Nephron (organoid): ENCODE measurements around the gene GPR18.
A peak's percentile ranks its signal among the peaks of the same experiment; 100 is the strongest.

Source experiments
- H3K27ac Mint-ChIP-seq, 3 experiments: 2 replicates each; pipeline ENCODE4 v1.8.0; 2020; ENCODE audit warnings: mixed read lengths in 3 of 3, mild to moderate bottlenecking in 2 of 3, moderate library complexity in 1 of 3
- H3K27me3 Mint-ChIP-seq: 2 replicates; pipeline ENCODE4 v1.8.0; 2021; ENCODE audit warnings: low read depth, mild to moderate bottlenecking, moderate library complexity, mixed read lengths
- H3K36me3 Mint-ChIP-seq: 2 replicates; pipeline ENCODE4 v1.8.0; 2020; ENCODE audit warnings: low read depth, mixed read lengths
- H3K4me1 Mint-ChIP-seq: 2 replicates; pipeline ENCODE4 v1.8.0; 2020; ENCODE audit warnings: mixed read lengths
- H3K4me3 Mint-ChIP-seq, 3 experiments: 2 replicates each; pipeline ENCODE4 v1.8.0; 2020; ENCODE audit warnings: mild to moderate bottlenecking in 3 of 3, mixed read lengths in 3 of 3, moderate library complexity in 2 of 3
- H3K9me3 Mint-ChIP-seq: 2 replicates; pipeline ENCODE4 v1.8.0; 2020; ENCODE audit warnings: mixed read lengths
- CTCF ChIP-seq, 3 experiments: fragments of 200-600 bp; sonication (generic); IDR thresholded peaks; one replicate each; pipeline ENCODE4 v1.5.0; 2021; ENCODE audit warnings: antibody characterized with exemption in 3 of 3; ENCODE audit not compliant: unreplicated experiment in 3 of 3

GPR18 gene

GRCh38 chr13:99258210-99258860 lies at the start of gene GPR18:
GPR18 (minus strand) TSS chr13:99258379; CDS start chr13:99255872, 2,507 bp downstream.
- no peak for TF ChIP-seq CTCF (IDR thresholded peaks at IDR 0.05; ENCODE audit: unreplicated experiment in 3 of 3)
- Mint-ChIP-seq H3K9me3 (no peaks in the 10 kb centered on the region), H3K36me3 (peaks cover 16% of the 10 kb centered on the region), H3K27me3 (no peaks in the 10 kb centered on the region), H3K4me3 (no peak within 1 kb of the TSS), H3K4me1 (peaks cover 16% of the 10 kb centered on the region), H3K27ac (no peak within 1 kb of the TSS)

- H3K9me3 Mint-ChIP-seq, result no peaks in the 10 kb centered on the region
Measured at GRCh38 chr13:99307648-99308339, 49.6 kb upstream of the GPR18 start.

GRCh38 chr13:99307247-99307646 lies 49.1 kb upstream of the GPR18 start, which contains the start of gene GPR183:
GPR183 (minus strand) TSS chr13:99307399; CDS start chr13:99296145, 11,254 bp downstream.
- TF ChIP-seq CTCF (IDR thresholded peaks at IDR 0.05; ENCODE audit: unreplicated experiment in 3 of 3), result no peak

More at GRCh38 chr13:99307648-99308339, 49.6 kb upstream of the GPR18 start:
- peaks cover 47% of the 10 kb centered on the region for H3K4me1 Mint-ChIP-seq
- peak overlapping the region in 1 of 3 experiments; percentile 45 for H3K27ac Mint-ChIP-seq
- no peak overlapping the region for H3K4me3 Mint-ChIP-seq
- H3K27me3 Mint-ChIP-seq, result peaks cover 3% of the 10 kb centered on the region
- peaks cover 17% of the 10 kb centered on the region for H3K36me3 Mint-ChIP-seq
- no peak for TF ChIP-seq CTCF (IDR thresholded peaks at IDR 0.05; ENCODE audit: unreplicated experiment in 3 of 3)

GRCh38 chr13:99305566-99305965 lies 47.4 kb upstream of the GPR18 start:
- Mint-ChIP-seq H3K36me3 (peaks cover 13% of the 10 kb centered on the region), H3K27me3 (peaks cover 3% of the 10 kb centered on the region), H3K4me1 (peaks cover 31% of the 10 kb centered on the region), H3K27ac (no peak overlapping the region), H3K9me3 (no peaks in the 10 kb centered on the region), H3K4me3 (no peak overlapping the region)
- TF ChIP-seq CTCF (IDR thresholded peaks at IDR 0.05; ENCODE audit: unreplicated experiment in 3 of 3), result no peak

More at GRCh38 chr13:99307247-99307646, 49.1 kb upstream of the GPR18 start, which contains the start of gene GPR183:
- H3K27me3 Mint-ChIP-seq, result peaks cover 3% of the 10 kb centered on the region
- H3K4me1 Mint-ChIP-seq, result peaks cover 42% of the 10 kb centered on the region
- peak within 1 kb of the TSS in 2 of 3 experiments; percentile 8 to 45 for H3K27ac Mint-ChIP-seq
- no peak within 1 kb of the TSS for H3K4me3 Mint-ChIP-seq
- H3K9me3 Mint-ChIP-seq, result no peaks in the 10 kb centered on the region
- H3K36me3 Mint-ChIP-seq, result peaks cover 13% of the 10 kb centered on the region

- TF ChIP-seq CTCF (IDR thresholded peaks at IDR 0.05; ENCODE audit: unreplicated experiment in 3 of 3), result no peak
- Mint-ChIP-seq H3K27ac (no peak overlapping the region), H3K4me3 (no peak overlapping the region)
Measured at GRCh38 chr13:99305158-99305557, 47.0 kb upstream of the GPR18 start.

More at GRCh38 chr13:99305158-99305557, 47.0 kb upstream of the GPR18 start:
- peaks cover 3% of the 10 kb centered on the region for H3K27me3 Mint-ChIP-seq
- H3K4me1 Mint-ChIP-seq, result peaks cover 28% of the 10 kb centered on the region
- no peaks in the 10 kb centered on the region for H3K9me3 Mint-ChIP-seq
- peaks cover 13% of the 10 kb centered on the region for H3K36me3 Mint-ChIP-seq
